ENCODE measurements around the gene SLC10A7.
"Not testable (repeated sequence)": the region's sequence is repeated elsewhere in the genome, so short reads cannot be mapped to it uniquely, and the experiment has no call there.

SLC10A7 gene

DNA sequence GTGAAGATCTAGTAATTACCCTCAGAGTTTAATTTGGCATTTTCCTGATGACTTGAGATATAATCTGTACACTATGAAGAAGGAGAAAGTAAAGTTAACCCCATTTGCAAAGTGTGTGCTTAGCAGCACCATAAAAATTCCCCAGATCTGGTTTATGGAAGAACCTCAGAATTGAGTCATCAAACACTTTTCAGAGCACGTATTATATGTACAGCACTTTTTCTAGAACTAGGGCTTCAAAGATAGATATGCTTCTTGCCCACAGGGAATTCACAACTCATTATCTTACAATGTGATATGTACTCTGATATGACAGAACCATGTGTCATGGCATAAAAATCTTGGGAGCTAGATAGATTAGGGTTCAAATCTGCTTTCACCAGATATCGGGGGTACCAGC lies 150.9 kb downstream of the SLC10A7 start:
- Mint-ChIP-seq H3K27ac (no peak overlapping the region), H3K9me3 (peaks cover 5% of the 10 kb centered on the region), H3K27me3 (ENCODE audit: low read depth, poor library complexity) (peaks cover 7% of the 10 kb centered on the region), H3K36me3 (ENCODE audit: low read depth) (peaks cover 3% of the 10 kb centered on the region), H3K4me1 (peaks cover 8% of the 10 kb centered on the region), H3K4me3 (no peak overlapping the region)
- no peak for DNase-seq
- TF ChIP-seq, protein P1, sequence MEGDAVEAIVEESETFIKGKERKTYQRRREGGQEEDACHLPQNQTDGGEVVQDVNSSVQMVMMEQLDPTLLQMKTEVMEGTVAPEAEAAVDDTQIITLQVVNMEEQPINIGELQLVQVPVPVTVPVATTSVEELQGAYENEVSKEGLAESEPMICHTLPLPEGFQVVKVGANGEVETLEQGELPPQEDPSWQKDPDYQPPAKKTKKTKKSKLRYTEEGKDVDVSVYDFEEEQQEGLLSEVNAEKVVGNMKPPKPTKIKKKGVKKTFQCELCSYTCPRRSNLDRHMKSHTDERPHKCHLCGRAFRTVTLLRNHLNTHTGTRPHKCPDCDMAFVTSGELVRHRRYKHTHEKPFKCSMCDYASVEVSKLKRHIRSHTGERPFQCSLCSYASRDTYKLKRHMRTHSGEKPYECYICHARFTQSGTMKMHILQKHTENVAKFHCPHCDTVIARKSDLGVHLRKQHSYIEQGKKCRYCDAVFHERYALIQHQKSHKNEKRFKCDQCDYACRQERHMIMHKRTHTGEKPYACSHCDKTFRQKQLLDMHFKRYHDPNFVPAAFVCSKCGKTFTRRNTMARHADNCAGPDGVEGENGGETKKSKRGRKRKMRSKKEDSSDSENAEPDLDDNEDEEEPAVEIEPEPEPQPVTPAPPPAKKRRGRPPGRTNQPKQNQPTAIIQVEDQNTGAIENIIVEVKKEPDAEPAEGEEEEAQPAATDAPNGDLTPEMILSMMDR (IDR thresholded peaks at IDR 0.05) = no peak

DNA sequence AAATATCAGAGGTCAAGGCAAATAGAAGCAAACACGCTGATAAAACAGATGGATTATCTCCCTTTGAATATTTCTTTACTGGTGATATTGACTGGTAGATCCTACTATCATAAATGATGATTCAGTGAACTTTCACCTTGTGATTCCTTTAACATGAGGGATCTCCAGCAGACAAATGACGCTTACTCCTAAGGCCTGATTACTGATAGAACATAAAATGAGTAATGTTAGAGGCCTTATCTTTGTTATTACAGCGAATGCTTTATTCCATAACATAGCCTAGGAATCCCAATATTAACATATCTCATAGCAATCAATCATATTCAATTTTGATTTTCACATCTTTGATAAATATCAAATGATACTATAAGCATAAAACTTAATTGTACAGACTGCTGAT lies 152.3 kb downstream of the SLC10A7 start:
- Mint-ChIP-seq H3K4me1 (peaks cover 8% of the 10 kb centered on the region), H3K27ac (no peak overlapping the region), H3K36me3 (ENCODE audit: low read depth) (no peaks in the 10 kb centered on the region), H3K9me3 (no peaks in the 10 kb centered on the region), H3K4me3 (no peak overlapping the region), H3K27me3 (ENCODE audit: low read depth, poor library complexity) (no peaks in the 10 kb centered on the region)
- DNase-seq = no peak
- TF ChIP-seq, protein P1 (IDR thresholded peaks at IDR 0.05) = no peak

DNA sequence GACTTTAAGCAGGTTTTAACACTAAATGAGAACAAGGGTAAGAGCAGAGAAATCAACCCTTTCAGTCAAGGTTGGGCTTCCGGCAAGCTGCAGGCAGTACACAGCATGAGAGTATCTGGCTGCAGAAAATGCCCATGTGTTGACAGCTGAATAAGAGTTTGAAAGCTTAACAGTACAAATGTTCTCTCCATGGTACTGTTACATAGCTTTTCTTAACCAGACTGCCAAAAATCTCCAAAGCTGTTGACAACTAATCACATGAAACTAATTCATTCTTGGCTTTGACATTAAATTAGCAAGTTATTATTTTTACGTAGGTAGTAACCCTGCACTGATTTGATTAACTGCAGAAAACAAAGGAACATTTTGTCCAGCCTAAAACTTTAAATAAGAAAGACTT lies 153.5 kb downstream of the SLC10A7 start:
- no peak for DNase-seq
- Mint-ChIP-seq H3K36me3 (ENCODE audit: low read depth) (no peaks in the 10 kb centered on the region), H3K27ac (no peak overlapping the region), H3K4me1 (peaks cover 8% of the 10 kb centered on the region), H3K9me3 (peaks cover 12% of the 10 kb centered on the region), H3K4me3 (no peak overlapping the region), H3K27me3 (ENCODE audit: low read depth, poor library complexity) (no peaks in the 10 kb centered on the region)
- TF ChIP-seq, protein P1 (IDR thresholded peaks at IDR 0.05) = no peak

DNA sequence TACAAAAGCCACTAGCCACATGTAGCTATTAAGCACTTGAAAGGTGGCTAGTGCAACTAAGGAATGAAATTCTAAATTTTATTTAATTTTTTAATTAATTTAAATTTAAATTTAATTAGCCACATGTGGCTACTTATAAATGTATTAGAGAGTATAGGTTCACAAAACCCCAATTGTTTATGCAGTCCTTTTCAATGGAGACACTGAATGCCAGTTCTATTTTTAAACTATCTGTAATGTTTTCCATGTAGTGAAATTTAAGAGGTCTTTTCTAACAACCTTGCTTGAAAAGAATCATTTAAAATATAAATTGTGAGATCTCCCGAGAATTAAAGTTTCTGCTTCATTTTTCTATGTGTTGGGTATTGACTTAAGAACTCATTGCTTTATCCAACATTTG lies 154.4 kb downstream of the SLC10A7 start:
- Mint-ChIP-seq H3K27ac (no peak overlapping the region), H3K4me1 (peaks cover 8% of the 10 kb centered on the region), H3K9me3 (peaks cover 18% of the 10 kb centered on the region)

DNA sequence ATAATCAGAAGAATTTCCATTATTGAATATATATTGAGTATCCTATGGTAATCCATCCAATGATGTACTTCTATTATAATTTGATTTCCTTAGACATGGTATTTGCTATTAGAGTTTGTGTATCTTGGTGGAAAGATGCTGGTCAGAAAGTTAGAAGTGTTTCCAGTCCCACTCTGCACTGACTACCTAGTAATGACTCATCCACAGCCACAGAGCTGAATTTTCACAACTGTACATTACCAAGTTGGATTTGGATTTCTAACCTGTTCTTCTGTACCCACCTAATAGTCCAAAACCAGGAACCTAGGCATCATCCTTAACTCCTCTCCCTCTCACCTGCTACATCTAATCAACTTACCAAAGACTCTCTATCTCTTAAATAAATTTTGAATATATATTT lies 162.0 kb downstream of the SLC10A7 start:
- H3K4me3 Mint-ChIP-seq = no peak overlapping the region
- no peak for DNase-seq
- H3K4me1 Mint-ChIP-seq = no peaks in the 10 kb centered on the region
- no peak overlapping the region for H3K27ac Mint-ChIP-seq
- peaks cover 35% of the 10 kb centered on the region for H3K9me3 Mint-ChIP-seq
- TF ChIP-seq, protein P1 (IDR thresholded peaks at IDR 0.05) = no peak
- peaks cover 2% of the 10 kb centered on the region for H3K27me3 Mint-ChIP-seq (ENCODE audit: low read depth, poor library complexity)
- H3K36me3 Mint-ChIP-seq (ENCODE audit: low read depth) = peaks cover 5% of the 10 kb centered on the region

More for the DNA sequence above, 154.4 kb downstream of the SLC10A7 start:
- Mint-ChIP-seq H3K36me3 (ENCODE audit: low read depth) (no peaks in the 10 kb centered on the region), H3K27me3 (ENCODE audit: low read depth, poor library complexity) (no peaks in the 10 kb centered on the region), H3K4me3 (no peak overlapping the region)
- TF ChIP-seq, protein P1 (IDR thresholded peaks at IDR 0.05) = no peak
- DNase-seq = no peak

DNA sequence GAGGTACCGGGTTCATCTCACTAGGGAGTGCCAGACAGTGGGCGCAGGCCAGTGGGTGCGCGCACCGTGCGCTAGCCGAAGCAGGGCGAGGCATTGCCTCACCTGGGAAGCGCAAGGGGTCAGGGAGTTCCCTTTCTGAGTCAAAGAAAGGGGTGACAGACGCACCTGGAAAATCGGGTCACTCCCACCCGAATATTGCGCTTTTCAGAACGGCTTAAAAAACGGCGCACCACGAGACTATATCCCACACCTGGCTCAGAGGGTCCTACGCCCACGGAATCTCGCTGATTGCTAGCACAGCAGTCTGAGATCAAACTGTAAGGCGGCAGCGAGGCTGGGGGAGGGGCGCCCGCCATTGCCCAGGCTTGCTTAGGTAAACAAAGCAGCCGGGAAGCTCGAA lies 171.6 kb downstream of the SLC10A7 start:
- not testable (repeated sequence) for H3K27ac Mint-ChIP-seq; H3K9me3 Mint-ChIP-seq; H3K4me1 Mint-ChIP-seq; H3K27me3 Mint-ChIP-seq (ENCODE audit: low read depth, poor library complexity); H3K36me3 Mint-ChIP-seq (ENCODE audit: low read depth); DNase-seq
- peak overlapping the region; percentile 70 for H3K4me3 Mint-ChIP-seq
